Activated CD8-positive, alpha-beta memory T cell treated with anti-CD3 and anti-CD28 coated beads for 36 hours (primary cell): ENCODE results near the gene ZBTB22. TPM values are rescaled to one million over a fixed set of nuclear protein-coding genes. Genes with fewer than 3 reads are reported as not detected.

ENCODE experiments used
- CTCF ChIA-PET: fragments of 350-600 bp; sonication (Branson Sonifier 250); formaldehyde crosslinking; loops from one replicate; lab custom pipeline; 2021; ENCODE audit warnings: antibody characterized with exemption; lab: Charles Lee
- POLR2A ChIA-PET: fragments of 350-600 bp; sonication (Branson Sonifier 250); formaldehyde crosslinking; loops from one replicate; lab custom pipeline; 2021; ENCODE audit warnings: antibody characterized with exemption; lab: Charles Lee
- total RNA-seq, 2 experiments: library from RNA; stranded (reverse); gene quantifications; one replicate each; pipeline ENCODE4 v1.2.3, GENCODE V29; 2021

Gene ZBTB22
- total RNA-seq, 2 experiments from 2014 or later, result 6.2 to 7.1 TPM

GRCh38 chr6:33335916-33336315, 18.4 kb upstream of the ZBTB22 start:
- POLR2A ChIA-PET, result no interaction called here
- CTCF ChIA-PET, result interaction anchor here (0.6 to 1.2 kb wide), 4 partner anchors 9 to 666 kb away, joined by 3 to 4 read pairs (median 3); no protein-coding TSS in a partner anchor

- POLR2A ChIA-PET, result no interaction called here
- CTCF ChIA-PET, result interaction anchor here (0.6 to 0.7 kb wide), 2 partner anchors 8 to 120 kb away, joined by 3 read pairs; no protein-coding TSS in a partner anchor
These were observed 16.1 kb upstream of the ZBTB22 start for GRCh38 chr6:33333666-33334065.

GRCh38 chr6:33330736-33331135, 13.2 kb upstream of the ZBTB22 start:
- ChIA-PET POLR2A (no interaction called here), CTCF (no interaction called here)

GRCh38 chr6:33329058-33329457, 11.5 kb upstream of the ZBTB22 start:
- ChIA-PET POLR2A (interaction anchor here (0.6 kb wide), 1 partner anchor 129 kb away, joined by 4 read pairs; no protein-coding TSS in a partner anchor), CTCF (no interaction called here)

- POLR2A ChIA-PET, result no interaction called here
These were observed 6.6 kb upstream of the ZBTB22 start for GRCh38 chr6:33324125-33324524.

GRCh38 chr6:33323623-33323948, 6.0 kb upstream of the ZBTB22 start:
- ChIA-PET POLR2A (interaction anchor here (0.5 to 0.6 kb wide), 2 partner anchors 17 to 1201 kb away, joined by 8 to 17 read pairs; no protein-coding TSS in a partner anchor), CTCF (interaction anchor here (0.7 to 0.9 kb wide), 2 partner anchors 11 to 95 kb away, joined by 3 read pairs; no protein-coding TSS in a partner anchor)

More at GRCh38 chr6:33324125-33324524, 6.6 kb upstream of the ZBTB22 start:
- CTCF ChIA-PET, result interaction anchor here (0.7 to 0.9 kb wide), 4 partner anchors 12 to 1517 kb away, joined by 3 to 7 read pairs (median 4); partner anchors contain the start of gene LSM2

GRCh38 chr6:33321227-33321626, 3.7 kb upstream of the ZBTB22 start:
- ChIA-PET CTCF (no interaction called here), POLR2A (interaction anchor here (1.0 to 1.3 kb wide), 2 partner anchors 50 to 350 kb away, joined by 3 read pairs; partner anchors contain the start of genes RPS18 and VPS52)

GRCh38 chr6:33320315-33321181, 3.0 kb upstream of the ZBTB22 start:
- POLR2A ChIA-PET, result interaction anchor here (1.0 to 1.3 kb wide), 2 partner anchors 49 to 349 kb away, joined by 3 read pairs; partner anchors contain the start of genes RPS18 and VPS52

GRCh38 chr6:33319939-33320314, 2.4 kb upstream of the ZBTB22 start:
- POLR2A ChIA-PET, result no interaction called here
- CTCF ChIA-PET, result interaction anchor here (0.9 kb wide), 1 partner anchor 24 kb away, joined by 3 read pairs; no protein-coding TSS in a partner anchor

More at GRCh38 chr6:33320315-33321181, 3.0 kb upstream of the ZBTB22 start:
- CTCF ChIA-PET, result interaction anchor here (0.9 kb wide), 1 partner anchor 23 kb away, joined by 3 read pairs; no protein-coding TSS in a partner anchor

GRCh38 chr6:33318426-33319073, 1.0 kb upstream of the ZBTB22 start:
- ChIA-PET CTCF (interaction anchor here (0.5 to 1.4 kb wide), 6 partner anchors 18 to 1667 kb away, joined by 3 to 4 read pairs (median 3); partner anchors contain the start of gene RGL2), POLR2A (interaction anchor here (0.6 to 2.0 kb wide), 11 partner anchors 19 to 1628 kb away, joined by 3 to 20 read pairs (median 6); partner anchors contain the start of genes B3GALT4, RGL2, RPS18 and VPS52)

- ChIA-PET POLR2A (interaction anchor here (0.6 to 2.0 kb wide), 6 partner anchors 40 to 346 kb away, joined by 3 to 7 read pairs (median 6); partner anchors contain the start of genes B3GALT4, RPS18, VPS52 and ZBTB9), CTCF (interaction anchor here (1.0 to 2.0 kb wide), 4 partner anchors 18 to 101 kb away, joined by 3 to 6 read pairs (median 4); partner anchors contain the start of genes B3GALT4 and RGL2)
These were observed 200 bp downstream of the ZBTB22 start for GRCh38 chr6:33317419-33317668.

- CTCF ChIA-PET, result interaction anchor here (0.7 to 2.0 kb wide), 4 partner anchors 18 to 102 kb away, joined by 3 to 6 read pairs (median 3); partner anchors contain the start of genes B3GALT4, CUTA and RGL2
- POLR2A ChIA-PET, result interaction anchor here (0.6 to 2.0 kb wide), 4 partner anchors 40 to 345 kb away, joined by 3 to 7 read pairs (median 4); partner anchors contain the start of genes B3GALT4 and ZBTB9
These were observed 733 bp downstream of the ZBTB22 start for GRCh38 chr6:33316603-33317418.

GRCh38 chr6:33315793-33316602, 1.5 kb downstream of the ZBTB22 start:
- CTCF ChIA-PET, result interaction anchor here (0.7 to 2.0 kb wide), 2 partner anchors 38 to 102 kb away, joined by 3 to 6 read pairs; partner anchors contain the start of genes B3GALT4 and CUTA
- POLR2A ChIA-PET, result no interaction called here

- ChIA-PET POLR2A (no interaction called here), CTCF (interaction anchor here (2.0 kb wide), 1 partner anchor 38 kb away, joined by 6 read pairs; the partner anchor contains the start of gene B3GALT4)
These were observed 2.4 kb downstream of the ZBTB22 start for GRCh38 chr6:33314943-33315792.

GRCh38 chr6:33314515-33314942, 3.0 kb downstream of the ZBTB22 start:
- POLR2A ChIA-PET, result no interaction called here
- CTCF ChIA-PET, result no interaction called here
